Left cardiac atrium (tissue), 4 donors: ENCODE measurements around the gene SPOCK3. TPM values are rescaled to one million over a fixed set of nuclear protein-coding genes. Genes with fewer than 3 reads are reported as not detected.

ENCODE experiments used
- ATAC-seq, 2 donors: fragments of 200-7000 bp; cut with Tn5 transposase; one replicate each; pipeline ENCODE4 v1.9.1; 2020; ENCODE audit warnings: mild to moderate bottlenecking in 2 of 2, moderate library complexity in 2 of 2
- DNase-seq: peaks from one replicate; pipeline ENCODE4 v3.0.0-alpha.2; 2020
- intact Hi-C, 2 donors: fragments of 100-400 bp; cut with DNase I; formaldehyde crosslinking; loops; one replicate each; pipeline versions ENCODE4 v1.14.1 to v1.15.1; 2022 to 2023
- total RNA-seq, 2 donors: library from RNA; stranded (reverse); fragmentation: NEBNext Ultra II Directional; extraction: Animal tissue kit (Norgen Biotek cat#: 25700); gene quantifications; one replicate each; pipeline ENCODE4 v1.2.1, GENCODE V29; 2021
- donor health status: DM: no; HTN: yes; CAD: no.
- donor health status: DM: no; HTN: yes; CAD: no; lungs with severe emphysema.
- donor health status: DM: yes; HTN: yes; CAD: no.
- donor health status: Dilated cardiomyopathy.

SPOCK3 gene
- total RNA-seq, 2 donors from 2014 or later: not detected

DNA sequence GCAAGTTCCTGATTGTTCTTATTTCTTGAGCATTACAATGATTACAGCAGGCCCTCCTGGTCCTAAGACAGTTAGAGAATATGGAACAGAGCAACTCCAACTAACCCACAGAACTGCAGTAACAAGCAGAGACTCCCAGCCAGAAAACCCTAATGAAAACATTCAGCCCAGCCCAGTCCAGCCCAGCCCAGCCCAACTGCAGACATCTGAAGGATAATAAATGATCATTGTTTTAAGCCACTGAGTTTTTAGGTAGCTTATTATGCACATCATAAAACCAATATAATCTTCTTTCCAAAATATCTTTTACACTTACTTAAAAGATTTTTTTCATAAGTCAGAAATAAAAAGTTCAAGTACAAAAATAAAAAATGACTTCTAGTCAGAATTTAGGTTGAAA, 51.3 kb downstream of the SPOCK3 start:
- DNase-seq: no peak
- no peak for ATAC-seq
- intact Hi-C loops: no loop called here

GRCh38 chr4:167177925-167178324, 56.4 kb downstream of the SPOCK3 start:
- intact Hi-C loops: no loop called here
- ATAC-seq: no peak
- DNase-seq: no peak

DNA sequence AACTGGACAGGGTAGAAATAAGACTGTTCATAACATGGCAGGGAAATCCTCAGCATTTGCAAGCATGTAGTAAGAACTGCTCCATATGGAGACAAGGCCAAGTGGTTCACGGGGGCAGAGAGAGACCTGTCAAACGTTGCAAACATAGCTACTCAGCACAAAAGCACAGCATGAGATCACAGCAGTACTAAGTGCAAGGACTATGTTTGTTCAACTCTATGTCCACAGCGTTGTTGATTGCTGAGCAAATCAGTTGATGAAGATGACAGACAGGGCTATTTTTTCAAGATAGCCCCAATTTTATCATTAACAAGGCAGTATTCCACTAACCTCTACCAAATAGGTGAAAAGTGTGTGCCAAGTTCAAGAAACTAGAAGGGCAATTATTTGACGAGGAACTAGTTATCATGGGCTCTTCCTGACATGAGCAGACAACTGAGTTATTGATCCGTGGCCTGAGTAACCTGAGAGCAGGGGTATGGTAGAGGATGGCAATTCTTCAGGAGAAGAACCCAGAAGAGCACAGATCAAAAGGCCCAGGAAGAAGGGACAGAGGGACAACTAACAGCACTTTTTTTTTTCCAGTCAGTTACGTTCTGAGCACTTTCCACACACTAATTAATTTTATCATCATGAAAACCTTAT, 57.4 kb downstream of the SPOCK3 start:
- DNase-seq: no peak
- no peak for ATAC-seq
- intact Hi-C loops: no loop called here

DNA sequence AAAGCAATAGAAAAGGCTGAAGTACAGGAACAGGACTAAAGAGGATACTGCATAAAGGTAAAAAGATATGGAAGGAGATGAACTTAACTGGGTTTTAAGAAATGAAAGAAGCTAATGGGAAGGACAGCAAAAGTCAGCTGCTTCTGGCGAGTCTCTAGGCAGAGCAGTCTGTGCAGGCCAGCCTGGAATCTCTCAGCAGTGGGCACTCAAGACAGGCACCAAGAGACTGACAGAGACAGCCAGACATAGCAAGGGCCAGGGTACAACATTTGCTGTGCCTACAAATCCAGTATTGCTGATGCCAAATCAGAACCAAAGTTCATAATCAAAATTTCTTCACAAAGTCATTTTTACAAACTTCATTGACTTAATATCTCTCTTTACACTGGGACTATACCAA, 62.4 kb downstream of the SPOCK3 start:
- intact Hi-C loops: no loop called here
- DNase-seq: no peak
- no peak for ATAC-seq

GRCh38 chr4:167168611-167169010, 65.7 kb downstream of the SPOCK3 start:
- intact Hi-C loops: no loop called here
- ATAC-seq: no peak
- no peak for DNase-seq

DNA sequence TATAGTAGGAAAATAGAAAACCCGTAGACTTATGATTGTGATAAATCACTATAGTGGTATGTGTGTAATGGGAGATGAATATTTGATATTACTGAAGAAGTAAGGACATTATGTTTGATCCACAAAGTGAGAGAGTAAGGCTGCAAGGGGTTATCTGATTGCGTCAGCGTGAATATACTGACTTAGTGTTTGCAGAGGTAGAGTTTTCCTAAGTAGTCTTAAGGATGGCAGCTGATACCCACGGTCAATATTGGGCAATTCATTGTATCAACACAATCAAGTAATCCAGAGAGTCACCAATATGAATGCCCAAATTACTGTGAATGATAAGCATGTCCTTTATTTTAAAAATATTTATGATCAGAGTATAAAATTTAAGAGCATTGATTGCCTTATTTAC, 83.7 kb downstream of the SPOCK3 start:
- intact Hi-C loops: no loop called here
- DNase-seq (no peak), ATAC-seq (no peak)

DNA sequence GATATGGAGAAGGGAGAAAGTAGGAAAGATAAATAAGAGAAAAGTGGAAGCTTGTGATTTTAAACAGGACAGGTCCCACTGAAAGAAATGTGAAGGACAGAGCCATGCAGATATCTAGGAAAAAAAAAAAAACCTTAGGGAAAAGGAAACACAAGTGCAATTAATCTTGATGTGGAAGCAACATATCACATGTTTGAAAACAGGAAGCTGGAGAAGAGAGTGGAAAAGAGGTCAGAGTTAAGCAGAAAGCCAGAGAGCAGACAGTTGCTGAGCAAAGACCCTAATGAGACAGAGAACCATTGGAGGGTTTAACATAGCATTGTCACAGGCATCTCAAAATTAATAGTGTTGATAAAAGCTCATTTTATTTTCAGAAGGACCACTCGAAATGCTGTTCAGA, 89.7 kb downstream of the SPOCK3 start:
- ATAC-seq (no peak), DNase-seq (no peak)
- intact Hi-C loops: no loop called here

- ATAC-seq (no peak), DNase-seq (no peak)
- intact Hi-C loops: no loop called here
Observed at GRCh38 chr4:167143018-167143417, 91.3 kb downstream of the SPOCK3 start.

DNA sequence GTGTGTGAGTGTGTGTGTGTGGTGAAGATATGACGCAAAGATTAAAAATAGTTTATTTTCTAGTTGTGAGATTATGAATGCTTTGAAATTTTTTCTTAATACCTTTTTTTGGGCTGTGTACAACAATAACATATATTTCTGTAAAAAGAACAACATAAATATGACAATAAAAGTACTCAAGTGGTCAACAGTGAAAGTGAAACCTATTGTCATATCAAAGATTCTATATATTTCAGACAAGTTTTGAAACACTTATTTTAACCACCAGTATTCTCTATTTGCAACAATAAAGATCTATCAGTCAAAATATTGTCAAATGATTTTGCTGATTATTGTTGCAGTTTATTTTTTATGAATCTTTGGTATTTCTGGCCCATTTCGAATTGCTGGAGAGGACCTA, 98.0 kb downstream of the SPOCK3 start:
- intact Hi-C loops: no loop called here
- no peak for DNase-seq
- no peak for ATAC-seq

DNA sequence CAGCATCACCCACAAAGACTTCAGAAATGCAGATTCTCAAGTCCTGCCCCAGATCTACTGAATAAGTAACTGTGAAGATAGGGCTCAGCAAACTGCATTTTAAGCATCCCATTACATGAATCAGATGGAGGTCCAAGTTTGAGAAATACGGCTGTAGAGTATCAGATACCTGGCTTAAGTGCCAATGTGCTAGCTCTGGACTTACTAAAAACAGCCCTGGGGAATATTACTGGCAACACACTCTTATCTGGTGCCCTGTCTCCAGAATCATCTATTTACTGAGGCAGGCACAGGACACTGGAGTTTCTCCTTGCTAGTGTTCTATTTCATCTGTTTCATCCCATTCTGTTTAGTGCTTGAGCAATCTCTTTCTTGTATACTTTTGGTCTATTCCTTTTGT, 105.1 kb downstream of the SPOCK3 start:
- intact Hi-C loops: no loop called here
- ATAC-seq (no peak), DNase-seq (no peak)

DNA sequence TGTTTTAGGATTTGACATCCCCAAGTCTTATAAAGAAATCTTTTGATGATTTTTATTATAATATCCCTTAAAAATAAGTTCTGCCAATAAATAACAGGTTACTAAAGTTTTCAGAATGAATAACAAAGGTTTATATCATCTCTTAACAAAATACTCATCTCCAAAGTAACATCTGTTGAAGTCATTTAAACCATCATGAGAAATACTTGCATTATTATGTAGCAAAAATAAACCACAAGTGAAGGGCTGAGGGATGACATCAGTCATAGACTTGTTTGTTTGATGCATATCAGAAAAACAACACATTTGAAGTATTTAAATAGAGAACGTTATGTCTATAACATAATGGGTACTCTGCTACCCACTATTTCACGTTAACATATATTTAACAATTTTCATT, 114.9 kb downstream of the SPOCK3 start:
- no peak for DNase-seq
- ATAC-seq: no peak
- intact Hi-C loops: no loop called here

DNA sequence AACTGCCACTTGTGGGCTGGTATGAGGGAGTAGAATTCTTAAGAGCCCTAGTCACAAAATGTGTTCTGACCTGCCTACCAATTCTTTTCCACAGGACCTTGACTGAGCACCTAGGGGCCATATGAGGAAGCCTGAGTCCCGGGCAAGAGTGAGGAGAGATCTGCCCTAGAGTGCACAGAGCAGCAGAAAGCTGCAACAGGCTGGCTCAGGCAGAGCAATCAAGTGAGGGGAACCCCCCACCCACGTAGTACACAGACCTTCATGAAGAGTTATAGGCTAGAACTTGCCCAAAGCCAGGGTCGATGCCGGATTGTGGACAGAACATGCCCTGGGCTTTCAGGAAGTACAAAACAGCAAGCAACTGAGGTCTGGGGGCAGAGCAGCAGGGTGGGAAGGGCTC, 117.0 kb downstream of the SPOCK3 start:
- DNase-seq: no peak

DNA sequence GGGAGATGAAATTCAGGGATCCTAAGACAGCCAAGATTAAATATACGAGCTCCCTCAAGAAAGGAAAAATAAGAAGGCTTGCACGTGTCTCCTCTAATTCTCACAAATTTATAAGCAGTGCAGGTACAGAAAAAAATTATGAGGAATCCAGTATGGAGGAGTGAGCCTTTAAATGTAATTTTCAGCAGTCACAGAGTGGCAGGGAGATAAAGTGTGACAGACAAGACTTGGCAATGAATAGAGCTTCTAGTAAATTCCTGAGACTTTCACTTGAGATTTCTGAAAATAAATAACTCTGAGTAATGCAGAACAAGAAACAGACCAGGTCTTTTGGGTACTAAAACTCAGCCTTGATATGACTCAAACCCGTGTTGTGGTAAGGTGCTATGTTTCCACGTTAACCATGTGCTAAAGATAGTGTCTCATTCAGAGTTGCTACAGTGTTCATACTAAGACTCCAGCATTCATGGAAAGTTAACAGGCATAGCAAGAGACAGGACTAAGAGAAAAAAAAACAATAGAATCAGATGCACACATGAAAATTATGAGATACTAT, 119.8 kb downstream of the SPOCK3 start:
- ATAC-seq: no peak
- no peak for DNase-seq
- intact Hi-C loops: no loop called here

More for the DNA sequence above, 117.0 kb downstream of the SPOCK3 start:
- no peak for ATAC-seq
- intact Hi-C loops: no loop called here

- no peak for DNase-seq
- ATAC-seq: no peak
- intact Hi-C loops: no loop called here
Observed at GRCh38 chr4:167111622-167112021, 122.7 kb downstream of the SPOCK3 start.

DNA sequence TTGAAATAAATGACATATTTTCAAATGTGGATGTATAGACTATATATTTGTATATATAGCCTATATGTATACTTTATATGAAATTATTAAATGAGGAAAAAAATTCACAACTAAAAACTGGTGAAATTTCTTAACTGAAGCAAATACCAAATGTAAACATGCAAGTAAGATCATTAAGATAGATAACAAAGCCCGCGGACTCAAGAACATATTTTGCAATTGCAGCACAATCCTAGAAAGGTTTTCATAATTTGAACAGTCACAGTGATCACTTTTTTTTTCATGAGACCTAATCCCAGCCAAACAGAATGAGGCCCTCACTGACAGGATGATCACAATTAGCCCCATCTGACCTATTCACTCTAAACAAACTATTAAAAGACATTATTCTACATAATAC, 123.2 kb downstream of the SPOCK3 start:
- intact Hi-C loops: no loop called here
- ATAC-seq: no peak
- no peak for DNase-seq

- intact Hi-C loops: no loop called here
- no peak for ATAC-seq
- no peak for DNase-seq
Observed at GRCh38 chr4:167109859-167110258, 124.4 kb downstream of the SPOCK3 start.

GRCh38 chr4:167105857-167106256, 128.4 kb downstream of the SPOCK3 start:
- intact Hi-C loops: no loop called here
- no peak for DNase-seq
- no peak for ATAC-seq

DNA sequence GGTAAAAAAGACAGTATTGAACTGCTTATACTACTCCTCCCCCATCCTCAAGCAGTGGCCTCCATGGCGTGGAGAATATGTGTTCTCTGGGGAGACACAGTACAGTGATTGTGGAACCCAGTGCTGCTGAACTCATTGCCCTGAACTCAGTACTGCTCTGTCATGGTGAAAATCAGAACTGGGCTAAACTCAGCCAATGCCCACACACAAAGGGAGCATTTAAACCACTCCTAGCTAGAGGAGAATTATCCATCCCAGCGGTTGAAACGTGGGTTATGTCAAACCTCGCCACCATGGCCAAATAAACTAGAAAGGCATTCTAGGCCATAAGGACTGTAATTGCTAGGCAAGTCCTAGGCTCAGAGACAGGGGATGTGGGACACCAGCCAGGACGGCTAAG, 131.8 kb downstream of the SPOCK3 start:
- ATAC-seq (no peak), DNase-seq (no peak)
- intact Hi-C loops: no loop called here

- intact Hi-C loops: no loop called here
- no peak for ATAC-seq
- DNase-seq: no peak
Observed at GRCh38 chr4:167101035-167101434, 133.3 kb downstream of the SPOCK3 start.

DNA sequence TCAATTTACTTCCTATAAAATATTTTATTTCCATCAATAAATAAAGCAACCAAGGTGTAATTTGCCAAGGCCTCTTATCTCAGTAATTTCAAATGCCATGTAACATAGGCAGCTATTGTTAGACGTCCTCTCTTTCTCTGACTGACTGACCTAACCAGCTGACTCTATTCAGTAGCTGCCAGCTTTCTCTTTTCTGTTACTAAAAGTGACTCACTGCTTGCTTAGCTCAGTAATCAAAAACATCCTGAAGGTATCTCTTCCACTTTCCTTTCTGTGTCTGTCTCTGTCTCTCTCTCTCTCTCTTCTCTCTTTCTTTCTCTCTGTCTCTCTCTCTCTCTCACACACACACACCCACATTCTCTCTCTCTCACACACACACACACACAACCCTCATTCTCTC, 134.2 kb downstream of the SPOCK3 start:
- no peak for DNase-seq
- ATAC-seq: peak; percentile 87 to 93
- intact Hi-C loops: no loop called here

DNA sequence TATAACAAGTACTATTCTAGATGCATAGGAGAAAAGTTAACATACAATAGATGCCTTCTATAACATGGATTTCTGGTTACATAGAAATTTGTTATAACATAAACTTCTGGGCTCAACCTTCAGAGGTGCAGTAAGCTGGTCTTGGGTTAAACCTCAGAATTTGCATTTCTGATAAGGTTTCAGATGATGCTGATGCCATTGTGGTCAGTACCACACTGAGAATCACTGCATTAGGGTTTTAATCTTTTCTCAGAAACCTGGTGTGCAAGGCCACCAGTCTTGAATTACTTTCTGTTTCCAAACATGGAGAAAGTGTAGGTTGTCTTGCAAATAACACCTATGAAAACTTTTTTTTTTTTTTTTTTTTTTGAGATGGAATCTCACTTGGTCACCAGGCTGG, 146.2 kb downstream of the SPOCK3 start:
- DNase-seq (no peak), ATAC-seq (no peak)
- intact Hi-C loops: no loop called here

- intact Hi-C loops: no loop called here
- ATAC-seq: no peak
- no peak for DNase-seq
Observed at GRCh38 chr4:167084321-167084720, 150.0 kb downstream of the SPOCK3 start.
